HuH-7 (cell line): ENCODE data around the gene NUCB2.

Source experiments
- DNase-seq: peaks from one replicate; pipeline ENCODE4 v3.0.0; 2011; ENCODE audit warnings: low spot score

NUCB2 gene

DNA sequence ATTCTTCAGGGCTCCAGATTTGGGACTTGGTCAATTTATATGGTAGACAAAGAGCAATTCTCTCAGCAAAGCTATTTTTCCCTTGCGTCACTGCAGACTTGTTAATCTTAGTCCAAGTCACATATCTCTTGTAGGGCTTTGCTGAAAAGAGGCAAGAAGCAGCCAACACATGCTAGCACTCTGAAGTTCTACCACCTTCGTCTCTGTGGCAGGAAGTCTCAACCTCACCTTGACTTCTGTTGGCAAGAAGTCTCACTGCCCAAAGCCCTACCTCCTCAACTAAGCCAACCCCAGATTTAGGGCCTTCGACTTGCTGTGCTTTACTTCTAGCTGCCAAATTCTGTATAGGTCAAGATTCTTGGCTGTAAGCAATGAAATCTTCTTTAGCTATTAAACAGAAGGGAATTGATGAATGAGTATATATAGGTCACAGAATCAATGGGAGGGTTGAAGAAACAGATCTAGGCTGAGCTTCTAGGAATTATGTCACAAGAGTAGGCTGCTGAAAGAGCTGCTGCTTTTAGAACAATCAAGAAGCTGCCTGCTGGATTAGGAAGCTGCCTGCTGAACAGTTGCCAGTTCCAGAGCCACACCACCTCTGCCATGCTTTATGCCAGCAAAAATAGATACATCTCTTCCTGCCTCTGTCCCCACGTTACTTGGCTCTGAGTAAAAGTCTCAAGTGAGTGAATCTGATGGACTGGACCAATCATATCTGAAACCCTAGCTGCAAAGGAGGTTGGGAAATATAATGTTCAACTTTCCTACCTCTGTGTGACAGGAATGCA is 57.5 kb downstream of the NUCB2 start:
- no peak for DNase-seq

GRCh38 chr11:17343257-17343656 is 66.7 kb downstream of the NUCB2 start:
- DNase-seq, result no peak

GRCh38 chr11:17343907-17344306 is 67.4 kb downstream of the NUCB2 start:
- DNase-seq, result no peak

GRCh38 chr11:17347676-17348075 is 71.1 kb downstream of the NUCB2 start:
- no peak for DNase-seq

- no peak for DNase-seq
Measured at GRCh38 chr11:17350455-17351171, 74.1 kb downstream of the NUCB2 start.

DNA sequence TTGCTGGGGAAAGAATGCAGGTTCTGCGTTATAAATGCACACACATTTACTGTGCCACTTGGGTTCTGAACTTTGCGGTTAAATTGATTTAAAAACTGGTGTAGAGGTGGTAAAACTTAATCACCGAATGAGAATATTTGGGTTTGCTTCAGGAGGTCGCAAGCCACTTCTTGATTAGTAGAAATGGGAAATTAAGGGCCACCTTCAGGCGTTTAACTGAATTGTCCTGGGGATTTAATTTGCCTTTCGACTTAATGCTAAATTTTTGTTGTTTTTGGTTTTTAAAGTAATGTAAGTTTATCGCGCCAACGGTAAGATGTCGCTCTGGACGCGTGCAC is 74.6 kb downstream of the NUCB2 start:
- DNase-seq, result no peak

- peak; percentile 36 for DNase-seq
Measured at GRCh38 chr11:17351510-17352176, 75.1 kb downstream of the NUCB2 start, which contains the start of gene NCR3LG1. Gene NCR3LG1, plus strand, starts transcription at chr11:17351800. Its CDS starts 170 bp downstream, at chr11:17351970.

DNA sequence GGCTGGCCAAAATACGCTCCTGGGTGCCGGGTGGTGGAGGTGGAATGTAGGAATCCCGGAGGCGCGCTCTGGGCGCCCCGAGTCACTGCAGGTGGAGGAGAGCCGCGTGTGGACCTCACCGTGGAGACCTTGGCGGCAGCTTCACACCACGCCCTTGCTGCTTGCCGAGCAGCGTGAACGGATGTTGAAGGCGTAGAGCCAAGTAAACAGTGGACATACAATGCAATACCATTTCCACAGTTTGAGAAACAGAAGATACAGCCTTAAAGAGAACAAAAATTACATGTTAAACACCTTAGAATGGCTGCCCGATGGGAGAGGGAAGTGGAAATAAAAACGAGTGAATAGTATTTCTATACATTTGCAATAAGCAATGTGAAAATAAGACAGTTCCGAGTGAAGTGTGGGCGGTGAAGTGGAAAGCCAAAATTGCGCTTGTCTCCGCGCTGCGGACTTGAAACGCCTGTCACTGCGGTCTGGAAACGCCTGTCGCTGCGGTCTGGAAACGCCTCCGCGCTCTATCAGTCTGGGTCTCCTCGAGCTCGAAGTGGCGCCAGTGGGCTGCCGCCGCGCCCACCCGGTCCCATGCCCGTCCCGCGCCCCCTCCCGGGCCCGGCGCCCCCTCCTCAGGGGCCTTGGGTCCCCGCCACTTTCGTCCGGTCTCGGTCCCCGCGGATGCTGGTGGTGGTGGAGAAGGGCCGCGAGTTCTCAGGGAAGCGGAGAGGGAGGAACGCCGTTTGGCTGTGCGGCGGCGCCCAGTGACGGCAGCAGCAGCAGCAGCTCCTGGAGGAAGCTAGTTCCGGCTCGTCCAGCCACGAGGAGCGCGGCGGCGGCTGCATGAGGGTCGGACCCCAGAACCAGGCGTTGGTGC is 76.6 kb downstream of the NUCB2 start:
- DNase-seq, result peak; percentile 49

DNA sequence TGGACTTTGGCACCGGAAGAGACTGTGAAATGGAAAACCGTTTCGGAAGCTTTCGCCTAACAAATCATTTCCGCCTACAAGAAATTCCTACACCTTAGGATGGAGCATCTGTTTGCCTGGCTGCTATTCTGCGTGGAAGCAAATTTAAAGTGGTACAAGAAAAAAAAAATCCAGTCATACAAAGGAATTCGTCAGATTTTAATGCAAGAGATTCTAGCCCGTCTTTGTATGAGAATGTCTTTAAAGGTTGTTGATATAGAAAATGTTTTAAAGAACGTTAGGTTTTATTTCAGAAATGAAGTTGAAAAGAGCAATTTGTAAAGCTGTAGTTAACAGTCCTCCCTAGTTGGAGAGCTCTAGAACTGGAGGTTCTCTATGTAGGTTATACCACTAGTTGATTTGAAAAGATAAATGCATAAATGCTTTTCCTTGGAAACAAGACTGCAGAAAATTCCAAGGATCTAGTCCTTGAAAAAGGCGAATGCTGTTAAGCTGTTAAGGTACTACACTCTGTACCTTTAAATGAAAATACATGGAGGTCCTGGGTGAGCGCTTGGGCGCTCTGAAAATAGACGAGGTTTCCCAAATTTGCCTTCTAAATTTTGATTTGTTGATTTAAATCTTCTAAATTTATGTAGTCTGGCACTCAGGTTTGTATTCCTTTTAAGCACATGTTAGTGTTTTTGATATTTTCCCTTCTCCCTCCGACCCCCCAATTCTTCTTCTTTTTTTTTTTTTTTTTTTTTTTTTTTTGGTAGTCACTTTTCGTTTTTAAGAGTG is 77.5 kb downstream of the NUCB2 start:
- DNase-seq, result no peak

GRCh38 chr11:17354601-17354991 is 78.1 kb downstream of the NUCB2 start:
- peak; percentile 57 for DNase-seq

DNA sequence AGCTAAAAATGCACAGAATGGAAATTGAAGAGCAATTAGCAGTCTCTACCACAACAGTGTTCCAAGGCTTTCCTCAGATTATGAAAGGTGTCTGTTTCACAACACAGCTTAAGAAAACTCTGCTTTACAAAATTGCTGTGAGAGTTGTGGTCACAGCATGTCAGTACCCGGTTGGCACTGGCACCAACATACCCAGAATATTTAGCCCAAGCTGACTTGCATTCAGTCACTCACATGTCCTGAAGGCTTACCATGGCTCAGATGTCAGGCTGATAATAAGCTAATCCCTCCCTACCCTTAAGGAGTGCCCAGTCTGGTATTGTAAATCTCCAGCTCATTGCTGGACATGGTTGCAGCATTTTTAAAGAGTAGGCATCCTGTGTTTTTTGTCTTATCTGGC is 90.0 kb downstream of the NUCB2 start:
- no peak for DNase-seq

- no peak for DNase-seq
Measured at GRCh38 chr11:17368551-17368950, 92.0 kb downstream of the NUCB2 start.

DNA sequence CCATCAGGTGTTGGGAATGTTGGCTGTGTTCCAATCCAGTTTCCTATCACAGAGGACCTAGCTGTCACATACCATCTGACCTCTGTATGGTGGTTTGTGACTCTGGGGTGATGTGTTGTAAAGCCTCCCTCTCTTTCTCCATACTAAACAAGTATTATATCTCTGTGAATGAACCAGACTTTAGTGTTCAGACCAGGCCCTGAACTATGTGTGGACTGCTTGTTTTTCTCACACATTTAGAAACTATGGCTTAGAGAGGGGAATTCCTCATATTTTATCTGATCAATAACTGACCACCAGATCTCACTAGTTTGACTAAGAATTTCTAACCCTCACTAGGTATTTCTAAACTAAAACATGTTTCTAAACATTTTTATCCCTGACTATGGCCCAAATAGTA is 92.6 kb downstream of the NUCB2 start:
- DNase-seq, result no peak

DNA sequence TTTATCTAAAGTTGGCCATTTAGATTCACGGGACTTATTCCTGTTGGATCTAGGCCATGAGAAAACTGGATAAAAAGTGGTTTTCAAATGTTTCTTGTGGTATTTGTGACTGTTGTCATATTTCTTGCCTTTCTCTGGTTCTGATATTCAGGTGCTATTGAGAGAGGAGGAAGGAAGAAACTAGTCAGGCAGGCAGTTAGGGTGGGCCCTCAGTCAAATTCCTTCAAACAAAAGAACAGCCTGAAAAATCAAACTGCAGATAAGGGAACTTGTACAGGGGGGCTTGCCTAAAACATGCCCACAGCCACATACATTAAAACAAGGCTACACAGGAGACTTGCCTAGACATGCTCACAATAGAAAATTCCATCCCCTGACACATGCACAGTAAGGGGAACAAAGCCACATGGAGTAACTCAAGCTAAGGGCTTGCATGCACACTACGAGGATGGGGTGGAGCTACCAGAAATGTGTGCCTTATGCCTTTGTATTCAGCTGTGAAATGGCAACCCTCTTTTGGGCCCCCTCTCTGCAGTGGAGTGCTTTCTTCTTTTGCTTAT is 93.2 kb downstream of the NUCB2 start:
- DNase-seq, result no peak

- DNase-seq, result no peak
Measured at GRCh38 chr11:17371614-17372013, 95.1 kb downstream of the NUCB2 start.

DNA sequence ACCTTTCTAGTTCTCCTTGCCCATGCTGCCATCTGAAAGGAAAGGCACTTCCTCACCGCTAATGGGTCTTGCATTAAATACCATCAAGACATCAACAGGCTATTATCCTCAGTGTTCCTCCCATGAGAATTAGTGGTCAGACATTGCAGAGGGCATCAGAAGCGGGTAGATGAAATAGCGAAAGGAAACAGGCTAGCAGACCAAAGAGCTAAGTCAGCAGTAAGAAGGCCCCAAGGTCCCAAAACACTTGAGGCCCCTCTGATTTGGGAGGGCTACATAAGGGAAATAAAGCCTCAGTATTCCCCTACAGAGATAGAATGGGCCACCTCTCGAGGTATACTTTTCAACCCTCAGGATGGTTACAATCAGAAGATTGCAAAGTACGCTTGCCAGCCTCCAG is 99.0 kb downstream of the NUCB2 start:
- DNase-seq, result no peak

DNA sequence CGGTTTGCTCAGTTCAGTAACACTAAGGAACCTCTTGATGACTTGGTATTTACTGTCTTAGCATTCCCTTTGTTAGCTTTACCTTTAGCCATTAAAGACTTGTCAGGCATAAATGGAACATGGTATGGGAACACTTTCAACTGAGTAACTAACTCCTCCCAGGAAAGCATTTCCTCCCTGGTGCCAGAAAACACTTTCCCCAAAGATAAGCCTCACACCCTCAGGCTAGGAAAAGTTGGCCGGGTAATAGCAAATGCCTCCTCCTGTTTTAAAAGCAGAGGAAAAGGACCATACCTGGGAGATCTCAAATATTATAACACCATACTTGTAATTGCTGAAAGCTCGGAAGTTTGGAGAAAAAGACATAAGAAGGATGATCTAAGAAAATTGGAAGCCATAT is 100.0 kb downstream of the NUCB2 start:
- DNase-seq, result no peak

GRCh38 chr11:17378655-17379054 is 102.1 kb downstream of the NUCB2 start:
- no peak for DNase-seq

DNA sequence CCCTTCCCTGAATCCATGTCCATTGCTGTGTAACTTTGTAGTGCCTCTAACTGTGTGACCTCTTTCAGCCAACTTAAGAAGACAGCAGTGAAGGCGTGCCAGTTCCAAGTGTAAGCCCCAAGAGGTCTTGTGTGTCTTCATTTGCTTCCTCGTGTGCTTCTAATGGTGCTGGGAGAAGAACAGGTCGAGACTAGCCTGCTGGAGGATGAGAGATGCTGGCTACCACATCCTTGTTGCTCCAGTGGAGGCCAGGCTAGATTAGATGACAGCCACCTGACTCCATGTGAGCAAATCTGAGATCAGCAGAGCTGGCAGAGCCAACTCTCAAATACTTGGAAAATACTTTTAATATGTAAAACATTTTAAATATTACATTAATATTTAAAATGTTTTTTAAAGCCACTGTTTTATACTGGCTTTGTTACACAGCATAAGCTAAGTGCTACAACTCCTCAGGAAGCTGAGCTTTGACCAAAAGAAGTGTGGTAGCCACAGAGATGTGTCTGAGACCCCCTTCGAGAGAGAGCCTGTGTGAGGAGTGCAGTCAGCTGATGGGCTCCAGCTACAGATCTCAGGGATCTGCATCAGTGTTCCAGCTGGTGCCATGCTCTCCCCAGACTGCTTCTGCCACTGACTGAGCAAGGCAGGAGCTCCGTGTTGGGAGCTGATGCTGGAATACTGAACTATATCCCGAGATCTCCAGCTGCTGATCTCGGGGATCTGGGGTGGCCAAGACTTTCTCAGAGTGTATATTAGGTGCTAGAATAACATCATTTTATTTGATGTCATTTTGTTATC is 103.0 kb downstream of the NUCB2 start:
- DNase-seq, result no peak

GRCh38 chr11:17381156-17381555 is 104.6 kb downstream of the NUCB2 start:
- no peak for DNase-seq
